Cardiac fibroblast (primary cell): ENCODE results near the gene MED13L.

ENCODE experiments used
- DNase-seq, 2 donors: peaks; one replicate each; pipeline versions ENCODE4 v3.0.0 to v3.0.0-alpha.2; 2010; ENCODE audit warnings: low read depth in 2 of 2
- H3K4me3 ChIP-seq, 2 donors: replicated peaks in 1 of 2; 1 replicate in 1 of 2; 2 replicates in 1 of 2; pipeline ENCODE4 v1.5.1; 2011; ENCODE audit warnings: low read depth in 2 of 2, low read length in 2 of 2, mild to moderate bottlenecking in 2 of 2, moderate library complexity in 1 of 2
- CTCF ChIP-seq: IDR thresholded peaks from one replicate; pipeline ENCODE4 v1.5.1; 2011; ENCODE audit warnings: low read depth, mild to moderate bottlenecking, low read length, inconsistent platforms

The MED13L gene

GRCh38 chr12:116161588-116161987, 115.9 kb downstream of the MED13L start:
- peak; percentile 45 to 68 for DNase-seq
- H3K4me3 ChIP-seq: no peak overlapping the region
- TF ChIP-seq CTCF: no peak

GRCh38 chr12:116160883-116161458, 116.5 kb downstream of the MED13L start:
- H3K4me3 ChIP-seq: no peak overlapping the region
- DNase-seq: no peak
- no peak for TF ChIP-seq CTCF

GRCh38 chr12:116160231-116160630, 117.3 kb downstream of the MED13L start:
- TF ChIP-seq CTCF: no peak
- DNase-seq: peak in 1 of 2 donors; percentile 81
- H3K4me3 ChIP-seq: no peak overlapping the region

DNA sequence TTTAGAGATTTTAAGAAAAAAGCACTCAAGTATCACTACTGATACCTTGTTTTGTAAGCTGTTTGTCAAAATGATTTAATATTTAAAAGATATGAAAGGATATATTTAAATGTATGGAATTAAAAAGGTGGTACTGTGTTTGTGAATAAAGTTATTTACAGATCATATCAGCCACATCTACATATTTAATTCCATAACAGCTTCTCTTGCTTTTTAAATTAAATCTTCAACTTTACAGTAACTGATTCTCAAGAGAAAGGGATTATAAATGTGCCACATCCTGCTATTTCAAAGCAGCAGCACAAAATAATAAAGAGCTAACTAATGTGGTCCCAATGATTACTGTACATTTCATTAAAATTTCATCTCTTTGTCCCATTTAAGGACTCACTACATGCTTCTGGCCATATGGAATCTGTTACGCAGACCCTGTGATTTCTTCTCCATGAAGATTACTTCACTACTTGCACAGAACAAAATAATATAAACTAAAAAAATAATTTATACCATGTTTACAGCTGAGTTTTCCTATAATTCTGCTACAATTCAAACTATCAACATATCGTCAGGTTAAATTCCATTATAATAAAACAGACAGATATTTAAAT, 117.8 kb downstream of the MED13L start:
- no peak for DNase-seq
- H3K4me3 ChIP-seq: no peak overlapping the region
- no peak for TF ChIP-seq CTCF

DNA sequence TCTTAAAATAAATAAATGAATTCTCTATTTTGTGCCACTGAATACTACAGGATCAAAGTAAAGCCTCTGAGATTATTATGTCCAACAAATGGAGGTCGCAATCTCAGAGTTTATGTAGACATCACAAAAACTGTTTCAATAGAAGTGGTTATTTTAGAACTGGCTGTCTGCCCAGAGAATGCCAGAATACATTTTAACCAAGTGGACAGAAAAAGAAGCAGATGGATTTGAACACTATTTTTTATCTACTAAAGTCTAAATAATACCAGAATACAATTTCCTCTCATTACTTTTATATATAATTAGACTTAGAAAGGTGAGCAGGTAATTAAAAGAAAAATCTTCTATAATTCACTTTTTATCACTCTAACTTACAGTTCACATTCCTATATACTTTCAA, 118.3 kb downstream of the MED13L start:
- TF ChIP-seq CTCF: no peak
- DNase-seq: peak; percentile 70 to 82
- H3K4me3 ChIP-seq: no peak overlapping the region

- H3K4me3 ChIP-seq: no peak overlapping the region
- DNase-seq: no peak
- TF ChIP-seq CTCF: no peak
Observed at GRCh38 chr12:116157845-116158267, 119.6 kb downstream of the MED13L start.

DNA sequence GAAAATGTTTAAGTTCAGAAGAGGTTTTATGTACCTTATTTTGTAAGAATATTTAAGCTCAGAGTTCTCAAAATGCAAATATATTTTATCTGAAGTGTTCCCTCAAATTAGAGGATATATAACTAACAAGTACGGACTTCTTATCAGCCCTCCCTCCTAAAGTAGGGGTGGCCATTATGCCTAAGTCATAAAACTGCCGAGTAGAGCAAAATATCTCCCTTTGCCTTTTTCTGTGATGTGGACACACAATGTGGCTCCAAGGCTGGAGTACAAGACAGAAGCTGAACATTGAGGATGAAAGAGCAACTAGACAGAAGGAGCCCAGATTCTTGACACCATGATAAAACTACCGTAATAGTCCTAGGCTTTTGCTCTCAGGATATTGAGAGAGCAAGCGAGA, 120.9 kb downstream of the MED13L start:
- DNase-seq: no peak
- TF ChIP-seq CTCF: no peak
- H3K4me3 ChIP-seq: no peak overlapping the region
